Measurements from ENCODE around the gene MAPKAPK3.

MAPKAPK3 gene

DNA sequence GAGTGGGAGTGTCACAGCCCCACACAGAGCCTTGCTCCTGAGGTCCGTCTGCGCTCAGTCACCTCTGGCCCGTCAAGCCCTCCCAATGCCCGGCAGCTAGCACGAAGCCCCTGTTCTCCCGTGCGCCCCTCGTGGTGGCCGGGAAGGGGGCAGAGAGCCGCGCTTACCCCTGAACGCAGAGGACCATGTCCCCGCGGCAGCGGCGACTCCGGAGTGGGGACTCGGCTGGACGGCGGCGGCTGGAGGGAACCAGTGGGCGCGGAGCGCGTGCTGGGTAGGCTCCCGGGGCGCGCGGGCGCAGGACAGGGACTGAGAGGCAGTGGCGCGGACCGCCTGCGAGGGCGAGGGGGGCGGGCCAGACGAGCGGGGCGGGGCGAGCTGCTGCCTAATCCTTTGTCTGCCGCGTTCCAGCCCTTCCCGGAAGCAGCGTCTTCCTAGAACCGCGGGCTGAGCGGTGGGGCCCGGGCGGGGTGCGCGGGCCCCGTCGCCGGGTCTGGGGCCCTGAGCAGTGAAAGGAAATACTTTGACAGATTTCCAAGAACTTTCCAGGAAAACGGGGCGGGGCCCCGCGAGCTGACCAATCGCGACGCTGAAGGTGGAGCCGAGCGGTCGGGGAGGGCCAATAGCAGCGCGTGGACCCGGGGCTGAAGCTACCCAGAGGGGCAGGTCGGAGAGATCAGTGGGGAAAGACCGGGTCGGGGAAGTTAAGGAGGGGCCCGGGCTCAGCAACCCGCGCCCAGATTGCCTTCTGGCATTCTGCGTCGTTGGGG is 5.3 kb upstream of the MAPKAPK3 start, which contains the start of gene CISH:
TSS of gene CISH (minus strand) at position 311 of the 770 bp plus-strand sequence. CDS start at position 187, 124 bp downstream.
- H3K9me3 ChIP-seq (ENCODE audit: low read length), result no peaks in the 10 kb centered on the region
- peaks cover 10% of the 10 kb centered on the region for H3K36me3 ChIP-seq (ENCODE audit: insufficient read depth, low read length)
- peak within 1 kb of the TSS; percentile 76 to 77 for H3K4me3 ChIP-seq (ENCODE audit: low read depth in 1 of 2, low read length in 2 of 2)
- H3K9ac ChIP-seq (ENCODE audit: low read length), result peak within 1 kb of the TSS; percentile 69
- peaks cover 46% of the 10 kb centered on the region for H3K4me1 ChIP-seq (ENCODE audit: insufficient read depth, low read length)
- H3K27me3 ChIP-seq (ENCODE audit: control insufficient read depth in 1 of 2, insufficient read depth in 2 of 2, low read length in 2 of 2), result no peaks in the 10 kb centered on the region
- peak within 1 kb of the TSS; percentile 73 for H3K27ac ChIP-seq (ENCODE audit: low read depth, low read length)

DNA sequence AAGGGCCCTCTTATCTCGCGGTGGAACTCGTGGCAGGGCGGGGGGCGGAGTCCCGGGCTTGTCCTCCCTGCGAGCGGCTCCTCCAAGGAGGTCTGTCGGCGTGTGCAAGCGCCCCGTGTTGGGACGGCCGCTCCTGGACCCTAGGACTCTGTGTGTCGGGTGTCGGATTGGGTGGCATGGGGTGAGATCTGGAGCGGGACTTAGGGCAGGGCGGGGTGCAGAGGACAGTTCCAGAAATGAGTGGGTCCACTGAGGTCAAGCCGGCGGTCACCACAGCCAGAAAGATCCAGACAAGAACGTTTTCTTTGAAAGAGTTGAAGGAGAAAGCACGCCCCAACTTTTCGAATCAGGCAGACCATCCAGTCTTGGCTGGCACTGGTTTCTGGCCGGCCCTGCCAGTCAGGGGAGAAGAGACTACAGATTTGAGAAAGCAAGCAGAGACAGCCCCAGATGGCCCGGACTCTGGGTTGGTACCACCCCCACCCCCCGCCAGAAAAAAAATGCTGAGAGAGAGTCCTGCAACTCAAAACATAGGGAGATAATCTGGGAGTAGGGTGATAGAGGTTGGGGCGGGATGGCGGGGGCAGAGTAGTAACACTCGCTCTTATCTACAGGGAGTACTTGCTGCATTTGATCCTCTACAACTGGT is 4.6 kb upstream of the MAPKAPK3 start:
- peaks cover 3% of the 10 kb centered on the region for H3K36me3 ChIP-seq (ENCODE audit: insufficient read depth, low read length)
- peak overlapping the region; percentile 73 for H3K27ac ChIP-seq (ENCODE audit: low read depth, low read length)
- peak overlapping the region; percentile 14 to 77 for H3K4me3 ChIP-seq (ENCODE audit: low read depth in 1 of 2, low read length in 2 of 2)
- H3K4me1 ChIP-seq (ENCODE audit: insufficient read depth, low read length), result peaks cover 46% of the 10 kb centered on the region
- no peaks in the 10 kb centered on the region for H3K9me3 ChIP-seq (ENCODE audit: low read length)
- H3K9ac ChIP-seq (ENCODE audit: low read length), result peak overlapping the region; percentile 6
- H3K27me3 ChIP-seq (ENCODE audit: control insufficient read depth in 1 of 2, insufficient read depth in 2 of 2, low read length in 2 of 2), result no peaks in the 10 kb centered on the region

DNA sequence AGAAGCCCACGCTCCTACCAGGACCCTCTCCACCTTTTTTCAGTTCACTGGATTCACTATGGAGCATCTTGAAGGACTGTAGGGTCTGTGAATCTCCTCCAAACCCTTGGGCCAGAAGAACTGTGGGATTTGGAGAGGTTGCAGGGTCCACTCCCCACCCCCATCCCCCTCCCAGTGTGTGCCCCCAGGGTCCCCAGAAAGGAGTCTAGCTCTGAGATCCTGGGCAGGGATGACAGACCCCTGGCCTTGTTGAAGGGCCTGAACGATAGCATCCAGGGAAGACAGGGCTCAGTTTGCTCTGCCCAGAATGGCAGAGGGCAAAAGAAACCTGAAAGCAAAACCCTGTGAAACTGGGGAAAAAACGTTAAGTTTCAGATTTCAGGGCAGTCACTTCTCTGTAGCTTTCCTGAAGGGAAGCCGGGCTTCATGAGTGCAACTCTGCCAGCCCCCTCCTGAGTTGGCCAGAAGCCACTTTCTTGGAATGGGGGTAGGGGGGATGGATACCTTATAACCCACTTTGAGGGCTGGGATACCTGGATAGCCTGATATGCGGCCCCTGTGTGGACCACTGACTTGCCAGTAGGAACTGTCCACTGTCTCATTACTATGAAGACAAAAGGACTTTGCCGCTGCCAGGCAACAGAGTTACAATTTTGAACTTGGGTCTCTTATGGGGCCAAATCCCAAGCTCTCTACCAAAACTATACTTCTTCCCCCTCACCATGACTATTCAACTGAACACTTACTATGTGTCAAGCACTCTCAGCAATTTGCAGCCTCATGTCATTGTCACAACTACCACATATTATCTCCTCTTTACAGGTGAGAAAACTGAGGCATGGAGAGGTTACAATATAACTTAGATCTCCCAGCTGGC is 3.7 kb upstream of the MAPKAPK3 start:
- no peaks in the 10 kb centered on the region for H3K27me3 ChIP-seq (ENCODE audit: control insufficient read depth in 1 of 2, insufficient read depth in 2 of 2, low read length in 2 of 2)
- H3K36me3 ChIP-seq (ENCODE audit: insufficient read depth, low read length), result no peaks in the 10 kb centered on the region
- peak overlapping the region in 1 of 2 donors; percentile 77 for H3K4me3 ChIP-seq (ENCODE audit: low read depth in 1 of 2, low read length in 2 of 2)
- H3K27ac ChIP-seq (ENCODE audit: low read depth, low read length), result no peak overlapping the region
- H3K9me3 ChIP-seq (ENCODE audit: low read length), result no peaks in the 10 kb centered on the region
- H3K4me1 ChIP-seq (ENCODE audit: insufficient read depth, low read length), result peaks cover 53% of the 10 kb centered on the region
- peak overlapping the region; percentile 6 for H3K9ac ChIP-seq (ENCODE audit: low read length)

DNA sequence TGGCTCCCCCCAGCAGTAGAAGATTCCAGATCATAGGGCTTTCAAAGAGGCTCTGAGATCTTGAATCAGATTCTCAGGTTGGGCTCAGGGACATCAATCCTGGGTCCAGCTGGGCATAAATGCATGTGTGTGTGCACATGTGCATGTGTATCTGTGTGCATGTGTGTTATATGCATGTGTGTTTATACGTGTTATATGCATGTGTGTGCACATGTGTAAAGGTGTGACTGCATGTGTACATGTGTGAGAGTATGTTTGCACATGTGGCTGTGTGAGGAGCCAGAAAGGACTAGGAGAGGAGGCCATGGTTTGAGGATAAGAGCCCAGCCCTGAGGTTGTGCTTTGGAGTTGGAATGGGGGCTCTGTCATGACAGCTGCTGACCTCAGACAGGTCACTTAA is 1.8 kb upstream of the MAPKAPK3 start:
- Histone ChIP-seq H3K27ac (ENCODE audit: low read depth, low read length) (no peak overlapping the region), H3K27me3 (ENCODE audit: control insufficient read depth in 1 of 2, insufficient read depth in 2 of 2, low read length in 2 of 2) (no peaks in the 10 kb centered on the region), H3K36me3 (ENCODE audit: insufficient read depth, low read length) (no peaks in the 10 kb centered on the region), H3K4me3 (ENCODE audit: low read depth in 1 of 2, low read length in 2 of 2) (no peak overlapping the region), H3K9me3 (ENCODE audit: low read length) (no peaks in the 10 kb centered on the region), H3K9ac (ENCODE audit: low read length) (no peak overlapping the region), H3K4me1 (ENCODE audit: insufficient read depth, low read length) (peaks cover 55% of the 10 kb centered on the region)

DNA sequence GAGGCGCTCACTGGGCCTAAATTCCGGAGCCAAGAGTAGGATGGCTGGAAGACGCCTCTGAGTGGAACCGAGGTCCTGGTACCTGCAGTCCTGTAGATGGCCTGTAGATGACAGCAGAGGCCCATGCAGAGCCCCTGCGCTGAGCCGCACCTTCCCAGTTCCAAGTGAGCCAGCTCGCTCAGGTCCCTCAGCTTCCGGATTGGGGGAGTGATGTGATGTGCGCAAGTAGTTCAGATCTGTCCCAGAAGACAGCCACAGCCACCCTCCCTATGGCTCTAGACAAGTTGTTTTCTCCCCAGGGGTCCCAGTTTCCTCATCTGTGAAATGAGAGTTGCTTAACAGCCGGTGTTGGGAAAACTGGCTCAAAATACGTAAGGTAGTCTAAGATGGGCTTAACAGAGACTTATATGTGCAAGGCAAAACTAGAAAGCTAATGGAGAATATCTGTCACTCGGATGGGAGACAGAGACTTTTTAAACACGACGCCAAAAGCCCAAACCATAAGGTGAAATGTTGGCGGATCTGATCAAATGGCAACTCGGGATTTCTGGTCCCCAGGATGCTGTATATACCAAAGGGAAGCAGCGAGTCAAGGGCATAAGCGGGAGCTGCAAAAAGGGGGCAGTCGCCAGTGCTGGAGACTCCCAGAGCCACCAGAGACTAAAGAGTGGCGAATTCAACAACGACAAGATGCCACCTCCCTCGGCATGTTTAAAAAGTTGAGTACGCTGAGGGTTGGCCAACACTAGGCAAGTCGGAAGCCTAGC is 765 bp upstream of the MAPKAPK3 start:
- Histone ChIP-seq H3K4me3 (ENCODE audit: low read depth in 1 of 2, low read length in 2 of 2) (peak overlapping the region; percentile 61 to 79), H3K27ac (ENCODE audit: low read depth, low read length) (peak overlapping the region; percentile 81), H3K4me1 (ENCODE audit: insufficient read depth, low read length) (peaks cover 45% of the 10 kb centered on the region), H3K27me3 (ENCODE audit: control insufficient read depth in 1 of 2, insufficient read depth in 2 of 2, low read length in 2 of 2) (no peaks in the 10 kb centered on the region), H3K9me3 (ENCODE audit: low read length) (no peaks in the 10 kb centered on the region), H3K9ac (ENCODE audit: low read length) (peak overlapping the region; percentile 35), H3K36me3 (ENCODE audit: insufficient read depth, low read length) (no peaks in the 10 kb centered on the region)

DNA sequence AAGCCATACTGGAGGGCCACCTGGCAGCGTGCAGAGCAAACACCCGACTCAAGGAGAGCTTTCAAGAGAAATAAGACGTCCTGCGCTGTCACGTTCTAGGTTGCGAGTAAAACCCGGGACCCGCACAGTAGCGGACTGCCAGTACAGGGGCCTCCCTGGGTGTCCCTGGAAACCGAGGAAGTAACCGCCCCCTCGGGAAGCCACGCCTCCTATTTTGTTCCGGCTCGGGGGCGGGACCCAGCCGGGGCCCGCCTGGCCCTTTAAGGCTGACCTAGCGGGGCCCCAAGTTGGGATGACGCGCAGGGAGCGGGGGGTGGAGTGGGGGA is 218 bp upstream of the MAPKAPK3 start:
- no peaks in the 10 kb centered on the region for H3K9me3 ChIP-seq (ENCODE audit: low read length)
- H3K27me3 ChIP-seq (ENCODE audit: control insufficient read depth in 1 of 2, insufficient read depth in 2 of 2, low read length in 2 of 2), result no peaks in the 10 kb centered on the region
- peaks cover 44% of the 10 kb centered on the region for H3K4me1 ChIP-seq (ENCODE audit: insufficient read depth, low read length)
- H3K27ac ChIP-seq (ENCODE audit: low read depth, low read length), result peak overlapping the region; percentile 81
- H3K36me3 ChIP-seq (ENCODE audit: insufficient read depth, low read length), result no peaks in the 10 kb centered on the region
- H3K9ac ChIP-seq (ENCODE audit: low read length), result peak overlapping the region; percentile 35
- peak overlapping the region; percentile 61 to 79 for H3K4me3 ChIP-seq (ENCODE audit: low read depth in 1 of 2, low read length in 2 of 2)

DNA sequence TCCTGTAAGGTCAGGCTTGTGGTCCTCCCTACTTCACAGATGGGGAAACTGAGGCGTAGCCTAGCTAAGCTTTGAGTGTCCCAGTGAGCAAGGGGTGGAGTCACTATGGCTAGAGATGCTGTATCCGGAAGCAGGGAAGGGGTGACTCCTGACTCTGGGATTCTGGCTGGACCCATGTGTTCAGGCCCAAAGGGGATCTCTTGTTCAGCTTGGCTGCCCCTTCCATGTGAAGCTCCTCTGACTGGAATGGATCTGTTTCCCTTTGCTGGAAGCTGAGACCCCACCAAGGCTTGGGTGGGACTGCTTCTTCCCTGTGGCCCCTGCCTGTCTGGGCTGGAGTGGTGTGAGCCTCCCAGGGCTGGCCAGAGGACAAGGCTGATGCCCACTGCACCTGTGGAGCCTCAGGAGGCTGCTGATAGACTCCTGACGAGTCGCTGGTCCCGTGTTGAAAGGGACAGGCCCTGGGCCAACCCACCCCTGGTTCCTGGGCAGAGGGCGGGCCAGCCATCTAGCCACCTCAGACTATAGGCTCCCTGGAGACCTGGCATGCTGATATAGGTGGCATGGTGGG is 1.0 kb downstream of the MAPKAPK3 start:
- Histone ChIP-seq H3K4me1 (ENCODE audit: insufficient read depth, low read length) (peaks cover 36% of the 10 kb centered on the region), H3K4me3 (ENCODE audit: low read depth in 1 of 2, low read length in 2 of 2) (peak overlapping the region; percentile 84 to 98), H3K27me3 (ENCODE audit: control insufficient read depth in 1 of 2, insufficient read depth in 2 of 2, low read length in 2 of 2) (no peaks in the 10 kb centered on the region), H3K27ac (ENCODE audit: low read depth, low read length) (peak overlapping the region; percentile 82), H3K36me3 (ENCODE audit: insufficient read depth, low read length) (peaks cover 3% of the 10 kb centered on the region), H3K9me3 (ENCODE audit: low read length) (no peaks in the 10 kb centered on the region), H3K9ac (ENCODE audit: low read length) (peak overlapping the region; percentile 95)

DNA sequence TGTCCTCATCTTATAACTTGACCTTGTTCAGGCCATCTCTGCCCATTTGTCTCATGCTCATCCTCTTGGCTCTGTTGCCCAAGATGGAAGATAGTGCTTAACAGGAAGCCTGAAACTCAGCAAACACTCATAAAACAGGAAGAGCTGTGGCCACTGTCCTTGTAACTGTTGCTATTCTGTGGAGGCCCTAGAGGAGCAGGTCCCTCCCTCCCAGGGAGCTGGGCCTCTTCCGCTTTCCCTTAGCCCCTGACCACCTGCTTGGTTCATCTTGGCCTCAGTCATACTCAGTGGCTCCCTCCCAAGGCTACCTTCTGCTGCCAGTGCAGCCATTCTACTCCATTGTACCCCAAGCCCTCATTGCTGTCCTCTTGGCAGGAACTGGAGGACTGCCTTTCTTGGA is 3.5 kb downstream of the MAPKAPK3 start:
- H3K4me3 ChIP-seq (ENCODE audit: low read depth in 1 of 2, low read length in 2 of 2), result no peak overlapping the region
- no peaks in the 10 kb centered on the region for H3K9me3 ChIP-seq (ENCODE audit: low read length)
- no peaks in the 10 kb centered on the region for H3K27me3 ChIP-seq (ENCODE audit: control insufficient read depth in 1 of 2, insufficient read depth in 2 of 2, low read length in 2 of 2)
- H3K9ac ChIP-seq (ENCODE audit: low read length), result no peak overlapping the region
- no peak overlapping the region for H3K27ac ChIP-seq (ENCODE audit: low read depth, low read length)
- peaks cover 29% of the 10 kb centered on the region for H3K4me1 ChIP-seq (ENCODE audit: insufficient read depth, low read length)
- H3K36me3 ChIP-seq (ENCODE audit: insufficient read depth, low read length), result peaks cover 8% of the 10 kb centered on the region

DNA sequence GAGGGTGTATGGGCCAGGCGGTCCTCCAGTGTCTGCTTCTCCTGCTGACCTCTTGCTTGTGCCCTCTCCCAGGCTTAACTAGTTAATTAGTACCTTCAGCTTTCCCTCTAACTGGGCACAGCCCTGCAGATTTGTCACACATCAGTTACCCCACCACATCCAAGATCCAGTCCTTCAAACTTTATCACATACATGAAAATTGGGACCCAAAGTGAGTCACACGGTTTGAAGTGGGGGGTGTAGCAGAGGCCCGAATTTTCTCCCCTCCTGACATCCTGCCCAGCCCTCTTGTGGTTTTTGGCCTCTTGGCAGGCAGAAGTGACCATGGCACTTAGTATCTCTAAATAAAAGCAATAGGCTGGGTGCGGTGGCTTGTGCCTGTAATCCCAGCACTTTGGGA is 3.9 kb downstream of the MAPKAPK3 start:
- H3K4me3 ChIP-seq (ENCODE audit: low read depth in 1 of 2, low read length in 2 of 2), result no peak overlapping the region
- no peak overlapping the region for H3K9ac ChIP-seq (ENCODE audit: low read length)
- peaks cover 29% of the 10 kb centered on the region for H3K4me1 ChIP-seq (ENCODE audit: insufficient read depth, low read length)
- H3K9me3 ChIP-seq (ENCODE audit: low read length), result no peaks in the 10 kb centered on the region
- no peaks in the 10 kb centered on the region for H3K27me3 ChIP-seq (ENCODE audit: control insufficient read depth in 1 of 2, insufficient read depth in 2 of 2, low read length in 2 of 2)
- peaks cover 8% of the 10 kb centered on the region for H3K36me3 ChIP-seq (ENCODE audit: insufficient read depth, low read length)
- H3K27ac ChIP-seq (ENCODE audit: low read depth, low read length), result no peak overlapping the region

DNA sequence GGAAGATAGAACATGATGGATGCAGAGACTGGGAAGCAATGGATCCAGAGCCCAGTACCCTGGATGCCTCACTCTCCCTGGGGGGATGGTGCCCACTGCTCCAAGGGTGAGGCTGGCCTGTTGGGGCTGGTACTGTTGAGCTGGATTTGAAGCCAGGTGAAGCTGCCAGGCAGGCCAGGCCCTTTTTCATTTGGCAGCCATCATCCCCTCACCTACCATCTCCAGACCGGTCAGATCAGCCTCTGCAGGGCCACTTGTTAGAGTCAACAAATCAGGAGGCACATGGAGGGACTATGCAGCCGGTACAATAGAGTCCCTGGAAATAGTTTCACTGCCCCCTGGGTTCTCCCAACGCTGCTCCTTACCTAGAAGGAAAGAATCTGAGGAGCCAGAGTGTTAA is 5.9 kb downstream of the MAPKAPK3 start:
- Histone ChIP-seq H3K27me3 (ENCODE audit: control insufficient read depth in 1 of 2, insufficient read depth in 2 of 2, low read length in 2 of 2) (no peaks in the 10 kb centered on the region), H3K36me3 (ENCODE audit: insufficient read depth, low read length) (peaks cover 8% of the 10 kb centered on the region), H3K4me1 (ENCODE audit: insufficient read depth, low read length) (peaks cover 21% of the 10 kb centered on the region), H3K4me3 (ENCODE audit: low read depth in 1 of 2, low read length in 2 of 2) (no peak overlapping the region), H3K27ac (ENCODE audit: low read depth, low read length) (no peak overlapping the region), H3K9ac (ENCODE audit: low read length) (no peak overlapping the region), H3K9me3 (ENCODE audit: low read length) (no peaks in the 10 kb centered on the region)

Measured in muscle layer of colon (tissue), 2 donors.